ENCODE measurements around the gene HMX2.

HMX2 gene

DNA sequence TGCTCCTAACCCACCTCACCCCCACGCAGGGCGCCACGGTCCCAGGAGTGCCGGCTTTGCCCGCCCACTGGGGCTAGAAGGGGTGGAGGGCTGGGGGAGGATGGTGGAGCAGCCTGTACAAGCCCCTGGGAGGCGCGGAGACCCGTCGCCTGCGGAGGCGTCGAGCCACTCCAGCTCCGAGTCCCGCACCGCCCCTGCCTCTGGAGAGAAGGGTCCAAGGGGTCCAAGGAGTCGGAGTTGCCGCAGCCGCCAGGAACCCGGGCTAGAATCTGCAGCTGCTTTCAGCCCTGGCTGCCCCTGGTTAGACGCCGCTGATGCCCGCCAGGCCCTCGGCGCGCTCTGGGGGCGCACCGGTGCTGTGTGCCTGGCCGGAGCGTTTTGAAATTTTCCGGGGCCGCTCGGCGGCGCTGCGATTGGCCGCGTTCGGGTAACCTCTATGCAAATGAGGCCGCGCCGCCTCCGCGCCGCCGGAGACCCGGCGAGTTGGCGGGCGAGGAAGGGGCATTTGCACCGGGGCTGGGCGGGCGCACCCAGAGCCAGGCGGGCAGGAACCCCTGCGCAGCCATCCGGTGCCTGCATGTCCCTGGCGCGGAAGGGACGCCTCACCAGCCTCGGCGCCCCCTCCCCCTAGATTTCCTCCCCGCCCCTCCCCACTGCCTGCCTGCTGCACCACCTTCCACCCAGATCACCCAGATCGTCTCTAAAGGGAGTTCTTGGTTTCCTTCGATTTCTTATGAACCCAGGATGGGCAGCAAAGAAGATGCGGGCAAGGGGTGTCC, at the start of gene HMX2:
HMX2 (plus strand) TSS at position 502 of the 779 bp plus-strand sequence; CDS start at position 745, 243 bp downstream.
- DNase-seq = no peak

DNA sequence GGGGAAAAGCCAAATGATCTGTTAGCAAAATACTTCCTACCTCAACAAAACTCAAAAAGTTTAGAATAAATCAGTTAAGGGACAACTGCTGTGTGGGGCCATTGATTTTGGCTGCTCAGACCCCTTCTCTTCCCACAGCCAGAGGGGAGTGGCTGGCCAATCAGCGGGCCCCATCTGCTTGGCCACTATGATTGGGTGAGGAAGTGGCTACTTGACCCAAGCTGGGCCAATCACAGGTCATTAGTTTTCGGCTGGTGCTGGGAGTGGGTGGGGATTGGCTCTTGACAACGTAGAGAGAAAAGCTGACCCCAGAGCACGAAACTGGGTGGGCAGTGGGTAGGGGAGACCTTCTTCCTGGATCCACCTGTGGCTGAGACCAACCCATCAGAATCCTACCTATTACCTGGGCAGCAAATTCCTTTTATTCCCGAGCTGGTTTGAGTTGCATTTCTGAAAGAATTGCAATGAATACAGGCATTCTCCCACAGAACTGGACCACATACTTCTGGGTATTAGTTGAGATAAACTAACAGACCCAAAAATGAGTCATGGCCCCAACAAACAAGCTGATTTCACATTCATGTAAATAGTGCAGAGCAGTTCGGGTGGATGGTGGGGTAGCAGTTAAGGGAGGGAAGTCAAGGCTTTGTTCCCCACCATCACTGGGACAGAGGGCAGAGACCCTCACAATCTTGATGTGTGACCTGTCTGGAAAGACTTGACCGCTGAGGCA, 47.7 kb upstream of the HMX2 start:
- DNase-seq = no peak

DNA sequence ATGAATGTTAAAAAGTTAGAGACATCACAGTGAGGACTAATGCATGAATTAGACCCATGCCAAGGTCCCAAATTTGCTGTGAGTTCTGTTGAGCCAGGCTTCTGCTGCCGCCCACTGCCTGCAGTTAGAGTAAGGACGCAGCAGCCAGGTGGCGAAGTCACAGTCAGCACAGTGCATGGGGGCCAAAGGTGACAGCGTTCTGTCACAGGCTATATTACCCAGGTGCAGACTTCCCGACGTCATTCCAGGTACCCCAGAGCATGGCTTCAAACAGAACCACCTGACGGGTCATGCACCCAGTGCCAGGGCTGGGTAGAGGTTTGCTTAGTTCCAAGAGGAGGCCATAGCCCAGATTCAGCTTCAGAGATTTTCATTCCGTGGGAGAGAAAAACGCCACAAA, 46.1 kb upstream of the HMX2 start:
- no peak for DNase-seq

- no peak for DNase-seq
Observed at GRCh38 chr10:123102673-123103072, 45.3 kb upstream of the HMX2 start.

DNA sequence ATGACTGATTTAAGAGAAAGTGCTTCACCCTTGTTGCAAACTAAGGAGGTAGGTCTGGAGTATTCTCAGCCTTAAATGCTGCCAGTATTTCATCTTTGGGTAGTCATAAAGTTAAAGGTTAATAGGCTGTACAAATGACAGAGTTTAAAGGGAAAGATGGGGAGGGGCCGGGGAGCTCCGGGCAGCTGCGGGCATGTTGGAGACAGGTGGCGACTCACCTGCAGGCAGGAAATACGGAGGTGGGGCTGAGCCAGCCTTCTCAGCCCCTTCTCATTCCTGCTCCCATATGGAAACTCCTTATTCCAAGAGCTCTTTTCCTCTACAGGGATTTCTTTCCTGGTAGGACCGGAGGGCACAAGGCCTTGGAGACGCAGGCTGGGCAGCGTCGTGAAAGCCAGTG, 44.0 kb upstream of the HMX2 start:
- DNase-seq = no peak

DNA sequence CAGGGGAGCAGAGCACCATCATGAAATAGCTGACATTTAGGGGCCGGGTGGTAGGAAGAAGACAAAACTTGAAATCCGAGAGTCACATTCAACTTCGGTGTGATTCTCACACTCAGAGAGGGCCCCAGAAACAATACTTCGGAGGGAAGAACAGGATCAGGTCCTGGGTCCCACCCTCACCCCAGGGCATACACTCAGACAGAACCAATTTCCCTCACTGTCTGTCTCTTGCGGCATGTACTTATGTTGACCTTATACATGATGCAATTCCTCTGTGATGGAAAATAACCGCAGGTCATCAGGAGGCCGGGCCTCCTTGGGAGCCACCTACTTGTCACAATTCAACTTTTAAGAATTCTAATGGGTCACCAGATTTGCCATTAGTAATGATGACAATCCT, 38.5 kb upstream of the HMX2 start:
- DNase-seq = no peak

DNA sequence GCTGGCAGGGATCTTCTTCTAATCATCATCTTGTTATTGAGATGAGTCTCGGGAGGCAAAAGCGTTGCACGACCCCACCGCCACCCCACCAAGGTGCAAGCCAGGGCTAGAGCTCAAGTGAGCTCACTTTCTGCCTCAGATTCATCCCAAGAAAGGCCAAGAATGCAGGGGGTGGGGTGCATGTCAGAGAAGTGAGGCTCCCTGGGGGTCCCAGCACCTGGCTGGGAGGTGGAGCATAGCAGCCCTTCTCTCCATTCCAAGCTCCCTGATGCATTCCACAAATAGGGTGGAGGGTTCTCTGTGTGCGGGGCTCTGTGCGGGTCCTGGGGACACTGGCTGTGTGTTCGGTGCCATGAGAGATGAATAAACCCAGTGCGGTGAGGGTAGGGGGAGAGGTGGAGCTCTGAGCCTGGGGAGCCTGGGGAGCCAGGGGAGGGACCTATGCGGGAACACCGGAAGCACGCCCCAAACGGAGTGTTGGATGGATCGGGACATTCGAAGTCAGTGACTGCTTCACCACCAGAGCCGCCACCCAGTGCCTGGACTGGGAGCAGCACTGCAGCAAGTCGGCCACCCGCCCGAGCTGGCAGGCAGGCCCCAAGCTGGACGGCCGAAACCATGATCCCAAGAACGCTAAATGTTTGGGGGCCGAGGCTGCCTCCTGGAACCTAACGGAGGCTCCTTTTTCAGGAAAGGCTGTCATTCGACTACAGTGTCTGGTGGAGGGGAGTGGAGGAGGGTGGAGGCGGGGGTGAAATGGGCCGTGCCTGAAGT, 30.1 kb upstream of the HMX2 start:
- no peak for DNase-seq

- no peak for DNase-seq
Observed at GRCh38 chr10:123119081-123119480, 28.9 kb upstream of the HMX2 start.

DNA sequence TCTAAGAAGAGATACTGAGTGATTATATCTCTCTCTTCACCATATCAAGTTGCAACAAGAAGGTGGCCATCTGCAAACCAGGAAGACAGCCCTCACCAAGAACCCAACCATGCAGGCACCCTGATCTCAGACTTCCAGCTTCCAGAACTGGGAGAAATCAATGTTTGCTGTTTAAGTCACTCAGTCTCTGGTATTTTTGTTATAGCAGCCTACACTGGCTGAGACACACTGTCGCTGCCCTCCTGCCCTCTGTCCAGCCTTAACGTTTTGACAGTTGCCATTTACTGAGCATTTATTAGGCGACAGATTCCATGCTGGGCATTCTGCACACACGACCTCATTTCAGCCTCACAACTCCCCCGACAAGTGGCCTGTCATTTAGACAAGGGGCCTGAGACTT, 21.7 kb upstream of the HMX2 start:
- no peak for DNase-seq

- DNase-seq = no peak
Observed at GRCh38 chr10:123129618-123130271, 18.2 kb upstream of the HMX2 start.

DNA sequence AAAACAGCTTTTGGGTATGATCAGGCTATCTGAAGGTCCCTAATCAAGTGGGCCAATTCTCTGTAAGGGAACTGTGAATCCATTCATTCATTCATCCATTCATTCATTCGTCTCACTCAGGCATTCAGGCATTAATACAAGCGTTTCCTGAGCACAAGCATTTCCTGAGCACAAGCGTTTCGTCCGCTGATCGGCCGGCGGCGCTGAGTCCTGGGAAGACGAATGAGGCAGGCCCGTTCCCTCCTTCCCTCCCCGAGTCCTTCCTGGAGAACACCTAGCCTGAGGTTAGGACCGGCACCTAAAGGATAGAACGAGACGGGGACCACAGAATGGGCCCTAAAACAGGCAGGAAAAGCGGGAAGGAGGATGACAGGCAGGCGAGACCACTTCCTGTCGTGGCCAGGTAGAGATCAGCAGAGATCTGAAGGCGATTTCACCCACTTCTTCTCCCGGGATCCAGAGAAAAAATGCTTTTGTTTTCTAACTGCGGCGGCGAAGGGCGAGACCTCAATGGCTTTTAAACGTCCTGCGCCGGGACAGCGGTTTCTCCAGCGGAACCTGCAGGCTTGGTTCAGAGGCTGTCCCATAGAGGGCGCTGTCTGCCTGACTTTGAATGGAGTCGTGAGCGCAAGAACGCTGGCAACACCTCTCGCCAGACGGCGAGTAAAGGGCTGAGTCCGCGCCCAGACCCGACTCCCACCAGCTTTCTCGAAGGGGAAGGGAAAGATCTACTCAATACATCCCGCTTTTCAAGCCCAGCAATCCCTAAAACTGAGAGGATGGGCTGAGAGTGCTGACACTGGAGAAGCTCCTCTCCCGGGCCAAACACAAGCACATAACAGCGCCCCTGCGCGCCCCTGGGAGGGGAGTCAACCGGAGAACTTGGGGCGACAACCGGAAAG, 15.1 kb upstream of the HMX2 start:
- peak; percentile 93 for DNase-seq

- no peak for DNase-seq
Observed at GRCh38 chr10:123133541-123134342, 14.2 kb upstream of the HMX2 start.

- no peak for DNase-seq
Observed at GRCh38 chr10:123134343-123134914, 13.5 kb upstream of the HMX2 start.

DNA sequence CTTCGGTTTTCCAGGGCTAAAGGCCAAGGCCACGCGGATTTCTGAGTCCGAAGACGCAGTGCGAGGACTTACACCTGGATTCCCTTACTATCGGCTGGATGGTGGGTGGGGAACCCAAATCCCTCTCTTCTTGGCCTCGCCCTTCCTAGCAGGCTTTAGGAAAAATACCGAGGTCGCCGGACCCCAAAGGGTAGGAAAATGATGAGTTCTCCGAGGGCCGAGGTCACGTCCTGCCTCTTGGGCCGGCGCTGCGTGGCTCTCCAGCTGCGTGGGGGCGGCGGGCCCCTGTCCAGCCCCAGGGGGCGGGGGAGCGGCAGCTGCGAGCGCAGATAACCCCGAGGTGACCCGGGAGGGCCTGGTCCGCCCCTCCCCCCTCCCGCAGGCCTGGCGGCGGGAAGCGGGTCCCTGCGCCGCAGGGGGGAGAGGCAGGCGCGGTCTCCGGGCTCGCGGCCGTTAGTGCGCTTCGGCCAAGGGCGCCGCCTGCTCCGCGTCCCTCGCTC, 13.0 kb upstream of the HMX2 start:
- no peak for DNase-seq

DNA sequence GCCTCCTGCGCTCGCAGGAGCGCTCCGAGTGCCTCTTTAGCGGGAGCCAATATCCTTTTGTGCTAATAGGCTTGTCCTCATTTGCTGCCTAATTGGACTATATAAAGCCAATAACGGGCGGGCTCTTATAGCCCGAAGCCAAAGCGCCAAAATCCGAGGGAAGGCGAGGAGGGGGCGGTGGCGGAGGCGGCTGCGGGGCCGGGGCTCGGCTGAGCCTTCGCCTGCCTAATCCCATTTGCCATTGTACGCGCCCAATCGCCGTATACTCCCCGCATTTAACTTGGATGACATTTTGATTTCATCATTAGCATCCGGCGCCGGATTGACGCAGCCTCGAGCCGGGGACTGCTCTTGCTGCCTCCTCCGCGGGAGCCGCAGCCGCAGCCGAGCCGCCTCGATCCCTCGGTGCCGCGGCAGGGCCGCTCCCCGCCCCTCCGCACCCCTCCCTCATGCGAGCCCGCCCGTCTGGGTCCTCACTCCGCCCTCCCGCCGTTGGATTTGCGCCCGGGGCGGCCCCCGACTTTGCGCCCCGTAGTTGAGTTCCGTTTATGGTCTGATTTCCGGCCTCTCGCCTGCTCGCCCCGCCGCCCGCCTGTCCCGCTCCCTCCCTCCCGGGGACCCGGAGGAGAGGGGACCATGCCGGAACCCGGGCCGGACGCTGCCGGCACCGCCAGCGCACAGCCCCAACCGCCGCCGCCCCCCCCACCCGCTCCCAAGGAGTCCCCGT, 12.4 kb upstream of the HMX2 start, which contains the start of gene HMX3:
HMX3 (plus strand) TSS at position 556 of the 727 bp plus-strand sequence; CDS start at position 637, 81 bp downstream.
- DNase-seq = no peak

GRCh38 chr10:123136221-123136805, 11.6 kb upstream of the HMX2 start:
- no peak for DNase-seq

DNA sequence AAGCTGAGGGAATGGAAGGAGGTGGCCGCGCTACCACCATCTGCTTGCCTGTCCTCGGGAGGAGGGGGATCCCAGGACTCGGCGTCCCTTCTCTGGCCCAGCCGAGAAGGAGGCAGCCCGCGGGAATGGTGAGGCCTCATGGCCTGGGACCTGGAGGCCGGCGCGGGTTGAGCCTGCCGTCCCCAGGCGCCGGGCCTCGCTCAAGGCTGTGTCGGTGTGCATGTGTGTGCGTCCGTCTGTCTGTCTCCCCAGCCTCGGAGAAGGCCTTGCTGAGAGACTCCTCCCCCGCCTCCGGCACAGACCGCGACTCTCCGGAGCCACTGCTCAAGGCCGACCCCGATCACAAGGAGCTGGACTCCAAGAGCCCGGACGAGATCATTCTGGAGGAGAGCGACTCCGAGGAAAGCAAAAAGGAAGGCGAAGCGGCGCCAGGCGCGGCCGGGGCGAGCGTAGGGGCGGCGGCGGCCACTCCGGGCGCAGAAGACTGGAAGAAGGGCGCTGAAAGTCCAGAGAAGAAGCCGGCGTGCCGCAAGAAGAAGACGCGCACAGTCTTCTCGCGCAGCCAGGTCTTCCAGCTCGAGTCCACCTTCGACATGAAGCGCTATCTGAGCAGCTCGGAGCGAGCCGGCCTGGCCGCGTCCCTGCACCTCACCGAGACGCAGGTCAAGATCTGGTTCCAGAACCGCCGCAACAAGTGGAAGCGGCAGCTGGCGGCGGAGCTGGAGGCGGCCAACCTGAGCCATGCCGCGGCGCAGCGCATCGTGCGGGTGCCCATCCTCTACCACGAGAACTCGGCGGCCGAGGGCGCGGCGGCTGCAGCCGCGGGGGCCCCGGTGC, 10.9 kb upstream of the HMX2 start:
- peak; percentile 58 for DNase-seq

- no peak for DNase-seq
Observed at GRCh38 chr10:123139165-123139520, 8.8 kb upstream of the HMX2 start.
